ENCODE results near the gene ANKRD22.

- TF ChIP-seq CTCF (IDR thresholded peaks at IDR 0.05) (no peak), POLR2AphosphoS5 (IDR thresholded peaks at IDR 0.05) (no peak), POLR2A (IDR thresholded peaks at IDR 0.05) (no peak)
Measured at GRCh38 chr10:88877298-88877697, 25.7 kb upstream of the ANKRD22 start.

Measured in gastroesophageal sphincter (tissue), 3 donors.